HG03575 (cell line): ENCODE measurements around the gene PIP4P1.

ENCODE experiments used
- ATAC-seq: cut with Tn5 transposase; IDR thresholded peaks from one replicate; pipeline ENCODE4 v1.9.1; 2021; ENCODE audit not compliant: unreplicated experiment, insufficient number of reproducible peaks, low FRiP score; ENCODE audit errors: extremely low read depth

The PIP4P1 gene

GRCh38 chr14:20415782-20416206, 45.4 kb downstream of the PIP4P1 start:
- peak; percentile 31 for ATAC-seq

DNA sequence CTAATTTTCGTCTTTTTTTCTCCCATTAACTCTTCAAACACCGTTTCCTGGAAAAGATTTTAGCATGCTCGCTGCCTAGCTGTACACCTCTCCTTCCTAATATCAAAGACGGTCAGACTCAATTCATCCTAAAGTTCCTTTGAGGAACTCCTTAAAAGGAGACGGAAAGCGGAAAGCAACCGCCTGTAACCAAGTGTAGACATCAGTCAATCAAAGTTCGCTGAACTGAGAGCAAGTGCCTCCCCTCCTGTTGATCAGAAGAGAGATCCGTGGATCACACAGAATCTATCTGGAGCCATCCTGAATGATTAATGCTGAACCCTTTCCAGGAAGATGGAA, 47.5 kb downstream of the PIP4P1 start:
- no peak for ATAC-seq

DNA sequence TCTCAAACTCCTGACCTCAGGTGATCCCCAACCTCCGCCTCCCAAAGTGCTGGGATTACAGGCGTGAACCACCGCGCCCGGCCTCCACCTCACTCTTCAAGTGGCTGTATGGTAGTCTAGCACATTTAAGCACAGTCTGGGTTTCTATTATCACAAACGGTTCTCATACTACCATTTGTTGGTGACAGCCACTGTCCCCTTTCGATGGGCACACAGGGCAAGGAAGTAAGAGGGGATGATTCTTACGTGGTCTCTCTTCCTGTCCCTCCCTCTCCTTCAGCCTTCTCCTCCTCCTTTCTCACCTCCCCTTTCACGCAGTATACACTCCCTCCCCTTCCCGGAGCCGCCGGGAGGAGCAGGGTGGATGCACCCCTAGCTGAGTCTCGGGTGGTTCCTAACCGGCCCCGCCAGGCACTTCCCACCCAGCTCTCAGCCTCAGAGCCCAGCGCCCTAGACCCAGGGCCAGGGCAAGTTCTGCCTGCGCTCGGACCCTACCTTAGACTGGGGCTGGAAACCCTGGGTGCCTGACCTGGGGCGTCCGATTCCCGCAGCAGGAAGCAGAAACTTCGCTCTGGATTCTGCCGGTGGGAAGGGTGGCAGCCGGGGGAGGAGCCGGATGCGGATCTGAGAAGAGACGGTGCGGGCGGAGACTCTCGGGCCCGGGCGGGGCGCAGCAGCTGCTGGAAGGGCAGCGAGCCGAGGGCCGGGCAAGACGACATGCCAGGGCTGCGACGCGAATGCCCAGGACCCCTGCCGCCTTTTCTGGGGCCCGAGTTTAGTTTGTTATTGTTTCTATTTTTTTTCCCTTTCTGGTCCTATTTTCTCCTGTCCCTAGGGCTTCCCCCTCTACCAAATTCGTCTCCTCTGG, 48.1 kb downstream of the PIP4P1 start, which contains the start of gene TEP1:
TEP1 (minus strand) TSS at position 626 of the 868 bp plus-strand sequence. CDS start 5,062 bp downstream, outside the sequence.
- no peak for ATAC-seq

- no peak for ATAC-seq
Observed at GRCh38 chr14:20412411-20412810, 48.8 kb downstream of the PIP4P1 start.

DNA sequence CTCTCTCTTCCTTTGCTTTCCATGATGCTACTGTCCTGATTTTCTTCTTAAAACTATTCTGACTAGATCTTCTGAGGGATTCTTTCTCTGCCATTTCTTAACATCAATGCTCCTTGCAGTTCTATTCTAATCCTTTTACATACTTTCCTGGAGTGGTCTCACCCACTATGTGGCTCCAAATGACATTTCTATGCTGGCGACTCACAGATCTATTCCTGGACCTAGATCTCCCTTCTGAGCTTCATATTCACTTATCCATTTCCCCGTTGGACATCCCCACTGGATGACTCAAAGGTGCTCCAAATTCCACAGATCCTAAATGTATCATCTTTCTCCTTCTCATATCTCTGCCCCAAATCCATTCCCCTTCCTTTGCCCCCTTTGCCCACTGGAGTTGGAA, 52.0 kb downstream of the PIP4P1 start:
- no peak for ATAC-seq
